DND-41 (cell line): ENCODE results near the gene C1QL2.

Experiments
- ATAC-seq: fragments of 200-7000 bp; cut with Tn5 transposase; 3 replicates; pipeline ENCODE4 v1.9.1; 2021; ENCODE audit warnings: low read depth; ENCODE audit not compliant: insufficient read depth
- DNase-seq: peaks from one replicate; pipeline ENCODE4 v3.0.0-alpha.2; 2020
- H2AFZ ChIP-seq: 2 replicates; pipeline ENCODE4 v1.6.0; 2012; ENCODE audit warnings: low read depth, low read length
- H3K27ac ChIP-seq: 2 replicates; pipeline ENCODE4 v1.5.1; 2012; ENCODE audit warnings: low read length, inconsistent platforms
- H3K27me3 ChIP-seq: fragments of 200-600 bp; sonication (generic); 2 replicates; pipeline ENCODE4 v1.6.0; 2012; ENCODE audit warnings: low read length, mild to moderate bottlenecking, inconsistent platforms; ENCODE audit not compliant: insufficient read depth, poor library complexity
- H3K36me3 ChIP-seq: 2 replicates; pipeline ENCODE4 v1.5.1; 2012; ENCODE audit warnings: low read length, inconsistent platforms; ENCODE audit not compliant: insufficient read depth
- H3K4me1 ChIP-seq: 2 replicates; pipeline ENCODE4 v1.5.1; 2012; ENCODE audit warnings: mild to moderate bottlenecking, low read length; ENCODE audit not compliant: insufficient read depth
- H3K4me2 ChIP-seq: 2 replicates; pipeline ENCODE4 v1.6.0; 2012; ENCODE audit warnings: mild to moderate bottlenecking, moderate library complexity, low read length, inconsistent platforms; ENCODE audit not compliant: insufficient read depth
- H3K4me3 ChIP-seq, 2 experiments: fragments of 200-600 bp in 1 of 2; shearing (Covaris generic) in 1 of 2; 2 replicates each; pipeline ENCODE4 v1.5.1; 2012 to 2016; ENCODE audit warnings: inconsistent platforms in 2 of 2, low read length in 2 of 2, mild to moderate bottlenecking in 2 of 2, low read depth in 1 of 2, moderate library complexity in 1 of 2
- H3K79me2 ChIP-seq: 2 replicates; pipeline ENCODE4 v1.6.0; 2012; ENCODE audit warnings: low read length, inconsistent platforms; ENCODE audit not compliant: insufficient read depth
- H3K9ac ChIP-seq: 2 replicates; pipeline ENCODE4 v1.6.0; 2012; ENCODE audit warnings: low read depth, mild to moderate bottlenecking, inconsistent platforms, low read length, moderate library complexity
- H3K9me3 ChIP-seq: 2 replicates; pipeline ENCODE4 v1.5.1; 2012; ENCODE audit warnings: low read length, moderate library complexity, mild to moderate bottlenecking, inconsistent platforms; ENCODE audit not compliant: insufficient read depth, severe bottlenecking
- H4K20me1 ChIP-seq: 2 replicates; pipeline ENCODE4 v1.6.0; 2012; ENCODE audit warnings: low read length; ENCODE audit not compliant: insufficient read depth
- CTCF ChIP-seq: IDR thresholded peaks from 2 replicates; pipeline ENCODE4 v1.5.1; 2012; ENCODE audit warnings: borderline replicate concordance, low read length, moderate library complexity, mild to moderate bottlenecking; ENCODE audit not compliant: poor library complexity, severe bottlenecking; ENCODE audit errors: extremely low read depth
- EZH2 ChIP-seq: IDR thresholded peaks from 3 replicates; pipeline ENCODE4 v1.6.1; 2012; ENCODE audit warnings: borderline replicate concordance, low read depth, mild to moderate bottlenecking, moderate library complexity, low read length, inconsistent platforms; ENCODE audit not compliant: severe bottlenecking

C1QL2 gene

GRCh38 chr2:119111115-119111975 lies 47.2 kb downstream of the C1QL2 start:
- Histone ChIP-seq H3K4me1 (no peaks in the 10 kb centered on the region), H3K9me3 (no peaks in the 10 kb centered on the region), H3K4me3 (no peak overlapping the region), H2AFZ (no peak overlapping the region), H3K4me2 (no peak overlapping the region), H3K79me2 (no peaks in the 10 kb centered on the region), H3K36me3 (no peaks in the 10 kb centered on the region), H3K9ac (no peak overlapping the region), H3K27ac (no peak overlapping the region), H4K20me1 (no peaks in the 10 kb centered on the region), H3K27me3 (peaks cover 2% of the 10 kb centered on the region)
- DNase-seq = no peak
- TF ChIP-seq CTCF = no peak
- no peak for TF ChIP-seq EZH2
- ATAC-seq = no peak

- H3K27me3 ChIP-seq = peaks cover 2% of the 10 kb centered on the region
- no peak for ATAC-seq
- no peaks in the 10 kb centered on the region for H4K20me1 ChIP-seq
- no peak overlapping the region for H3K4me3 ChIP-seq
- no peaks in the 10 kb centered on the region for H3K4me1 ChIP-seq
- no peaks in the 10 kb centered on the region for H3K36me3 ChIP-seq
- H3K79me2 ChIP-seq = no peaks in the 10 kb centered on the region
- no peak for TF ChIP-seq CTCF
- no peak for TF ChIP-seq EZH2
- no peak overlapping the region for H2AFZ ChIP-seq
- H3K9ac ChIP-seq = no peak overlapping the region
- no peak overlapping the region for H3K4me2 ChIP-seq
- no peaks in the 10 kb centered on the region for H3K9me3 ChIP-seq
- DNase-seq = no peak
- H3K27ac ChIP-seq = no peak overlapping the region
Measured at GRCh38 chr2:119109866-119110265, 48.7 kb downstream of the C1QL2 start.

- H2AFZ ChIP-seq = no peak overlapping the region
- no peaks in the 10 kb centered on the region for H3K36me3 ChIP-seq
- no peaks in the 10 kb centered on the region for H4K20me1 ChIP-seq
- no peaks in the 10 kb centered on the region for H3K27me3 ChIP-seq
- no peak for DNase-seq
- H3K79me2 ChIP-seq = no peaks in the 10 kb centered on the region
- TF ChIP-seq CTCF (no peak), EZH2 (no peak)
- H3K9ac ChIP-seq = no peak overlapping the region
- no peaks in the 10 kb centered on the region for H3K4me1 ChIP-seq
- ATAC-seq = no peak
- H3K4me3 ChIP-seq = no peak overlapping the region
- no peak overlapping the region for H3K4me2 ChIP-seq
- no peaks in the 10 kb centered on the region for H3K9me3 ChIP-seq
- H3K27ac ChIP-seq = no peak overlapping the region
Measured at GRCh38 chr2:119108186-119108585, 50.4 kb downstream of the C1QL2 start.
